Fibroblast of peridontal ligament (primary cell): ENCODE measurements around the gene ACTN1.
A peak's percentile ranks its signal among the peaks of the same experiment; 100 is the strongest.

Source experiments
- DNase-seq: peaks from one replicate; pipeline ENCODE4 v3.0.0-alpha.2; 2010; ENCODE audit errors: extremely low read depth

Gene ACTN1

DNA sequence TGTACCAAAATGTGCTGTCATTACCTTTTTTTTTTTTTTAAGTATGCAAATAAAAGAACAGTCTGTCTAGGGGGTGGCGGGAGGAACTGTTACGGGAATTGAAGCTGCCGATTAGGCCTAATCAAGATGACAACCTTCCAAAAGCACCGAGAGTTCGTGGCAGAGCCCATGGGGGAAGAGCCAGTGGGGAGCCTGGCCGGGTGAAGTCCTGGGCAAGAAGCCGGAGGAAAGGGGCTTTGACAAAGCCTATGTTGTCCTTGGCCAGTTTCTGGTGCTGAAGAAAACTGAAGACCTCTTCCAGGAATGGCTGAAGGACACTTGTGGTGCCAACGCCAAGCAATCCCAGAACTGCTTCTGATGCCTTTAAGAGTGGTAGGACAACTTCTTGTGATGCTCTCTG is 42.6 kb downstream of the ACTN1 start:
- DNase-seq = no peak

DNA sequence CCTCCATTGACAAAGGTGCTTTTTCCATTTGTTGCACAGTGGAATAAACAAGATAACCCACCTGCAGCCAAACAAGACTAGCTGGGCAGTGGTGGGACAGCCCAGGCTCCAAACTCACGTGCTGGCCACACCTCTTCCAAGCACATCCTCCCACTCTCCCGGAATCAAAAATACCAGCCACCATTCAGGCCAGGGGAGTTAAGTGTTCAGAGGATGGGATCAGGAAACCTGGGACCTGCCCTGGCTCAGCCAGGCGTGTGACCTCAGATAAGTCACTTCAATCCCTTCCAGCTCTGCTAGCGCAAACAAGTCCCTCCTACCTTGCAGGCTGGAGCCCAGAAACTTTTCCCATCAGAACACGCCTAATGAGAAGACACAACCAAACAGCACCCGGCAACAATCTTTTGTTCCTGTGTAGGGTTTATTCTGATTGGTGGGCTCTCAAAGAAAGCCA is 43.3 kb downstream of the ACTN1 start:
- DNase-seq = no peak

DNA sequence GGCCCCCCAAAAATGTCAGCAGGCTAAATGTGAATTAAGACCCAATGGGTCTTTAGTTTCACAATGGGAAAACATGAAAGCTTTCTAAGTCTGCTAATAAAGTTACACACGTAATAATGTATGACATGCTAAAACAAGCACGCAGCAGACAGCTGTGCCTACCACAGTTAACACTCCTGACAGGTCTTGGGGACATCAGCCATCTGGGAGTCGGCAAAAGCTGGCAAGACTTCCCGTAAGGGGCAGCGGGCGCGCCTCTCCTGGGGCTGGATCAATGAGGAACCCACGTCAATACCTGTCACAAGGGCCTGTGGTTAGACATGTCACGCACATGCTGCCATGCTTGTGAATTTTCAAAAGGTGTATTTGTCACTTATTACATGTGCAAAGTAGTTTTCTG is 45.0 kb downstream of the ACTN1 start:
- DNase-seq = no peak

DNA sequence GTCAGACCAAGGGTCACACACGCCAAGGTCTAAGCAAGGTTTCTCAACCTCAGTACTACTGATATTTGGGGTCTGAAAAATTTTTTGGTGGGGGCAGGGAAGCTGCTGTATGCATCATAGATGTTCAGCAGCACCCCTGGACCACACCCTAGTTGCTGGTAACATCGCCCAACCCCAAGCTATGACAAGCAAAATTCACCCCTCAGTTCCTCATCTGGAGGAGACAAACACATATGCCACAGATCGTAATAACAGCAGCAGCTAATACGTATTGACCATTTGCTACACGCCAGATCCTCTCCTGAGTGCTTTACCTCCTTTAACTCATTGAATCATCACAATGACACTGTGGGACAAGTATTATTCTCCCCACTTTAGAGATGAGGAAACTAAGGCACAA is 46.4 kb downstream of the ACTN1 start:
- DNase-seq = no peak

DNA sequence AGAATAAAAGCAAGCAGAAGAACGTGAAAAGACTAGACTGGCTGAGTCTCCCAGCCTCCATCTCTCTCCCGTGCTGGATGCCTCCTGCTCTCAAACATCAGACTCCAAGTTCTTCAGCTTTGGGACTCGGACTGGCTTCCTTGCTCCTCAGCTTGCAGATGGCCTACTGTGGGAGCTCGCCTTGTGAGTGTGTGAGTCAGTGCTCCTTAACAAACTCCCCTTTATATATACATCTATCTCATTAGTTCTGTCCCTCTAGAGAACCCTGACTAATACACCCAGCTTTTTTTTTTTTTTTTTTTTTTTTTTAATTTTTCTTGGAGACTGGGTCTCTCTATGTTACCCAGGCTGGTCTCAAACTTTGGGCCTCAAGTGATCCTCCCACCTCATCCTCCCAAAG is 46.9 kb downstream of the ACTN1 start:
- peak; percentile 30 for DNase-seq

DNA sequence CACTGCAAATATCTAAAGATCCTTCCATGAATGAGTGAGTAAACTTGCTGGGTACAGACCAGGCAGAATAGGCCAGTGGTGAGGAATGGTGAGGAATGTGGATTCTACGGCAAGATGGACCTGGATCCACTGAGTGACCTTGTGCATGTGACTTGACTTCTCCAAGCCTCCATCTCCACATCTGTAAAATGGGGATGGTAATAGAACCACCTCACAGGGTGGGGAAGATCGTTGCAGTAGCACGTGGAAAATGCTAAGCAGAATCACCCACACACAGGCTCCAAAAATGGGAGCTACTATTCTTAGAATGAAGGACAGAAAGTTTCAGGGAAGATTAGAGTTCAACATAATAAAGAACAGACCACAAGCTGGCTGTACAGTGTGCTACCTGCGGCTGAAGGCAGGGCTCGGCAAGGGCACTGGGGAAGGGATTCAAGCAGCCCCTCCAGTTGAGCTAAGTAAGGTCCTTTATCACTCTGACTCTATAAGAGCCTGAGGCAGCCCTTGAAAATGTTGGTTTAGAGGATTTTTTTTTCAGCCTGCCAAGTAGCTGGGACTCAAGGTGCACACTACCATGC is 47.5 kb downstream of the ACTN1 start:
- DNase-seq = no peak

DNA sequence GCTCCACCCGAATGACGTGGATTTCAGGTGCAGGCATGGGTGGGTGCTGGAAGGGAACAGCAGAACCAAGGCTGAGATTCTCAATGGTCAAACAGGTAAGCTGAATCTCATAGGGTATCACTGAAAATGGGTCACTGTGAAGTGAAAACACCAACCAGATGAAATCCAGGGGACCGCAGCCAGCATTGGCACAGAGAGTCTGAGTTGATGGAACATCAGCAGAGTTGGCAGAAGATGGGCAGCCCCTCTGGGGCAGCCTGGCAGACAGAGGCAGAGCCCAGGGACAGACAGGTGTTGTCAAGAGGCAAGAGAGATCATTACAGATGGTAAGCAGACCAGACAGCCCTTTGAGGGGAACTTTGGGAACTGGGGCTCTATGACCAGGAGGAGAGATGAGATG is 48.0 kb downstream of the ACTN1 start:
- no peak for DNase-seq

DNA sequence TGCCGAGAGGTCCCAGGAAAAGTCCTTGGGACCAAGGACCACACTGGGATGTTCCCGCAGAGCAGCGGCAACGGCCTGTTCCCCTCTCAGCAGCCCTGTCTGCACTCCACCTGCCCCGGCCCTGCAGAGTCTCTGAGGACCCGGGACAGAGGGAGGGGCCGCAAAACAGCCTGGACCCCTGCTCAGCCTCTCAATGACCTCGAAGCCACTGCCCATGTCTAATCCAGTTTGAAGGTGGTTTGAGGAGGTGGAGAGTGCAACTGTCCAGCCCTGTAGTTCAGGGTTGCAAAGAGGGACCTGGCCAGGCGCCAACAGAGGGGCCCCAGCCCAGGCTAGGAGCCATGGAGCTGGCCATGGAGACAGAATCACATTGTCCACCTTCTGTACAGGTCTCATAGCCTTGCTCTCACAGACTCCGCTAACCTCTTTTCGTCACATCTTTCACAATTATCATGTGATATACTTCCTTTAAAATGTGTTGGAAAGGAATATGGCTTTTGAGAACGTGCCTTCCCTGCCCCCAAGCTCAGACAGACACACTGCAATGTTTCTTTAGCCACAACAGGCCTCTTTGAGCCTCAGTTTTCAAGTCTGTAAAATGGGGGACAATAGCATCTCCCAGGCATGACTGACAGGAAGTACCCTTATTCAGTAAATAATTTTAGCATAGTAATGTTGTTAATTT is 49.3 kb downstream of the ACTN1 start:
- DNase-seq = no peak

DNA sequence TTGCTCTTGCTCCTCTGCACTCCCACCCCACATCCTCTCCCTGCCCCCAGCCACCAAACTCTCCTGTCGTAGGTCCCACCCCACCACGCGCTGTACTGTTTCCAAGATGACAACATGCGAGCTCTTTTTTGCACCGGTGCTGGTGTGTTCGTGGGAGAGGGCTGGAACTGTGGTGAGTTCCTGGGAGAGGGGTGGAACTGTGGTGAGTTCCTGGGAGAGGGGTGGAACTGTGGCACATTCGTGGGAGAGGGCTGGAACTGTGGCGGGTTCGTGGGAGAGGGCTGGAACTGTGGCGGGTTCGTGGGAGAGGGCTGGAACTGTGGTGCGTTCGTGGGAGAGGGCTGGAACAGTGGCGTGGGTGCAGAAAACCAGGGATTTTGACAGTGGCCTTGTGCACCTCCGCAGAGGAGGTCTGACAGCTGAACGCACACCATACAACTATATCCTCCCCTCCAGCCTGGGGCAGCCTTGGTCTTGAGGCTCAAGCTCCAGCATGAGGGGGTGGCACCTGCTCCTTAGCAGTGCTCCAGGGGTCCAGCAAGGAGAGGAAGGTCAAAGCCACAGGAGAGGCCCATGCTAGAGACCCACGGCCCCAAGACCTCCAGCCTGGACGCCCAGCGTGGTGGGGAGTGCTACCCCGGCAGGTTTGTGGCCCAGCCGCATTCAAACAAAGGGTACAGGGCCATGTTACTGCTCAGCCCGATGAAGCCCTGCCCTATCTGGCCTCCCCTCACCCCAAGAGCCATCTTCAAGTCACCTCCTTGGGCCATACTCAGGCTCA is 50.1 kb downstream of the ACTN1 start:
- no peak for DNase-seq

DNA sequence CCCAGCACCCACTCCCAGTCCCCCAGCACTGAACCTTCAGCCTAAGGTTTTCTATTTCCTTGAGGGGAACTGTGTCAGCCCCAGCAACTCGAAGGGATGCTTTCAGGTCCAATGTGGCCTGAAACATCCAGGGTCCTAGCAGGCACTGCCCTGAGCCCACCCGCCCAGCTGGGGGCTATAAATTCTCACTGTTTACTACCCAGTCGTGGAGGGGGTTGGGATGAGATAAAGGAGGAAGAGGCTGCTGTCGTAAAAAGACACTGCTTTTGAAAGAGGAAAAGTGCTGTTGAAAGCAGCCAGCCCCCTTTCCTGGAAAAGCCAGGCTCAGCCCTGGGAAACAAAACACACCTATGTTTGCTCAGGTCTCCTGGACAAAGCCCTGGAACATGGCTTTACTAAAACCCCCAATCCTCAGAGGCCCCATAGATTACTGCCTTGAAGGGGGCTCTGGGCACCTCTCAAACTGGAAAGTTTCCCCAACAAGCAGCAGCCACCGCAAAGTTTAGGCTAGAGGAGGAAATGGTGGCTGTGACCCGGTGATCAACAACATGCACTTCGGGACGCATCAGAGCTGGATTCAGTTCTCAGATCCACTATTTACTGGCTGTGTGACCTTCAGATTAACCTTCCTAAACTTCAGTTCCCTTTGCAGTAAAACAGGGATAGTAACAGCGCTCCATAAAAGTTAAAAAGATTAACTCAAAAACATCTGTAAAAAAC is 51.0 kb downstream of the ACTN1 start:
- DNase-seq = no peak

DNA sequence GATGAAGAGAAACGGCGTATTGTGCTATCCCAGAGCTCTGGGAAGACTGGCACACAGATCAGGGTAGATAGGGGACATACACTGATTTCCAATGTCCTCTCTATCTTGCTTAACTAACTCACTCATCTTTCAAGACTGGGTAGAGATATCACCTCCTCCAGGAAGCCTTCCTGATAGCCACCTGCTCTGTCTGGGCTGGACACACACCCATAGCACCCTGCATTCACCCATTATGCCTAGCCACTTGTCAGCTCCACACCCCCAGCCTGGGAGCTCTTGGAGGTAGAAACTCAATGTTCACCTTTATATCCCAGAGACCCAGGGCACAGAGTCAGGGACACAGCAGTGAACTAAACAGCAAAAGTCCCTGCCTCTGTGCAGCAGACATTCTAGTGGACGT is 52.0 kb downstream of the ACTN1 start:
- no peak for DNase-seq

DNA sequence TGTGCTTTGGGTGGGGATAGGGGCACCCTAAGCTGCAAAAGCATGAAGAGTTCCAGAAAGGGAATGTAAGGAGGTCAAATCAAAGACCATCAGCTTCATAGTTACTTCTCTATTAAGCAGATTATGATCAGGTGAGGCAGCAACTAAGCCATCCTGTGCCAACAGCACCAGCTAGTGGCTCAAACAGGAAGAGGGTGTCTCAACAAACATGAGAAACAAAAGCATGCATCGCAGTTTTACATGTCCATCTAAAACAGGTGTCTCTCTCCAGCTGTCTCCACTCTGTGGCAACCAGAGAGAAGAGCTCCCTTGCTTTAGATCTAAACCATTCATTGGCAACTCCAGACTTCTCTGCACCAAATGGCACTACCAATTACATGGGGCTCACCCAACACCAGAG is 52.9 kb downstream of the ACTN1 start:
- DNase-seq = no peak

DNA sequence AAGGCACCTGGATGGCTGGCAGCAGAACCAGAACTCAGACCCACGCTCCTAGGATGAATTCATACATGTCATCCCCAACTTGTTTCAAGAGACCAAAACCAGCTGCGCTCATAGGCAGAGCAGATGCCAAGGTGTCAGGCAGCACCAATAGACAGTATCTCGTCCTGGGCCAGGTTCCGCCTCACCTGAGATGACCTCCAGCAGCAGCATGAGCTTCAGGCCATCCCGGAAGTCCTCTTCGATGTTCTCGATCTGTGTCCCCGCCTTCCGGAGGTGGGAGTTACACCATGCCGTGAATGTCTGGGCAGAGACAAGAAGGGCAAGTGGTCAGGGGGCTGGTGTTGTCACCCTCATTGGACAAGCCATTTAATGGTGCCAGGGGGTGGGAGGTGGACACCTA is 53.7 kb downstream of the ACTN1 start:
- DNase-seq = no peak

DNA sequence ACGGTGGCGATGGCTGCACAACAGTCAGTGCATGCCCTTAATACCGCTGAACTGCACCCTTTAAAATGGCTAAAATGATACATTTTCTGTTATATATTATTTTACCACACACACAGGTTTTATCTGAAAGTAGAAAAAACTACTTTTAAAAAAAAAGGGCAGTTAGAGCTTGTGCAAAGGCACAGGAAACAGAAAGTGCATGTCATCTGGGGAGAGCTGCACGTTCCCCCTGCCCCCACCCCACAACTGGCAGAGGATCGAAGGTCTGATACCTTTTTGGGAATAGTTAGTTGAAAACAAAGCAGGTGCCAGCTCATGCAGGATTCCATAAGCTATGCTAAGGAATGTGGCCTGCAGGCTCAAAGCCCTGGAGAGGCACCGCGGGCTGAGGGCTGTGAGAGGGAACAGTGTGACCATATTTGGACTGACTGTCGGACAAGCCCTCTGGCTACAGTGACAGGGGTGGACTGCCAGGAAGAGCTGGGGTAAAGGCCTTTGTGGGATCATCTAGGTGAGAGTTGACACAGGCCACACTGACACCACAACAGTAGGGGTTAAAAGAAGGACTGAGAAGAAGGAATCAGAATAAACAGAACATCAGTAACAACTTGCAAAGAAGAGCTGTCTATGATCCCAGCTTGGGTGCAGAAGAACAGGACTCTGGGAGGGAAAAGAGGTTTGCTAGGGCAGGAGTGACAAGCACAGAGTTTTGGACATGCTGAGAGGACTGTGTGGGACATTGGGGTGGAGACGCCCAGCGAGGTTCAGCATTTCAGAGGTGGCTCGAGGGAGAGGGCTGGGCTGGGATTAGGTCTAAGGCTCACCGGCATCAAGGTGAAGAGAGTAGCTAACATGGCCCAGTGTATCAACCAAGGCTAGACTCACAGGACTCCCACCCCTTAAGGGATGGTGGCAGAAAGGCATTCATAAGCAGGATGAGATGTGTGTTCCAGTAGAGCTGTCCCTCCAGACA is 54.6 kb downstream of the ACTN1 start:
- DNase-seq = no peak

DNA sequence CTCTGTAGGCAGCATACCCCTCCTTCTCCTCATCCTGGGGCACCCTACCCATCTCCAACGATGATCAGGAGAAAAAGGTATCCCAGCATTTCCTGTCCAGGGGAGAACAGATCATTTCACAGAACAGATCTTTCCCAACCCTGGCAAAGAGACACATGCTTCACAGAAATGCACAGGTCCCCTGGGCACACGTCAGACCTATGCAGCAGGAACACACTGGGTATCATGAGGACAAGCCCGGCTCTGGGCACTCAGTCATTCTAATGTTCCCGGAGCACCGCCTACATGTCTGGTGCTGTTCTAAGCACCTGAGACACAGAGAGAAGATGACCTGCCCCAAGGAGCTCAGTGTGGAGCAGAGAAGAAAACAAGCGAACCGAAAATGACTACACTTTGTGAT is 56.2 kb downstream of the ACTN1 start:
- DNase-seq = no peak

DNA sequence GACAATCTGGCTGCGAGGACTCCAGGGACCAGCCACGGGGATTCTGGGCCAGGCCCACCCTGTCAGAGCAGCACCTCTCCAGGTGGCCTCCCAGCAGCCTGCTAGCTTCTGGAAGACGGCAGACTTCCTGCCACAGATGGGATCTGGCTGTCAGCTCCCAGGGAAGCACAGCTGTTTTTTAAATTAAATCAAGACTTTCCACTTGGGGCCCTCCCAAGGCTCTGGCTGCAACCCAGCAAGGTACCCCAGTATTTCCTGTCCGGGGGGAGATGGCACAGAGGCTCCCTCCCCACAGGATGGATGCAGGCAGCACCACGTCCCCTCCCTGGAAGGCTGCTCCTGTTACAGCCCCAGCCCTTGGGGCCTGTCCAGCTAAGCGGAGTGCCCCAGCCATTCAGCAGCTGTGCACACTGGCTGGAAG is 56.9 kb downstream of the ACTN1 start:
- no peak for DNase-seq

DNA sequence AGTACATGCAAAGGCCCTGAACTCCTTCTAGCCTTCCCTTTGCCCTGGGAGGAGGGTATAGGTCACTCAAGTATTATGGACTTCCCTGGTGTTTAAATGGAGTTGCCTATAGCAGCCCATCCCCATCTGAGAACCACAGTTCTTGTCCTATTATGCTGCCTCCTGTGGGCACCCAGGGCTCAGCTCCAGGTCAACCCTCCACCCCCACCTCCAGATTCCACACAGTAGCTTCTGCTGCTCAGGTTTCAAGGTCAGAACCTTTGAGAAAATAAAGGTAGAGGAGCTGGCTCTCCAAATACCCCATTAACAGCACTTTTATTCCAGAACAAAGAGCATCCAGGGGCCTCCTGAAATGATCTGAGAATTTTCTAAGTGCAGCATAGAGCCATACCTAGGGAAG is 57.4 kb downstream of the ACTN1 start:
- no peak for DNase-seq

DNA sequence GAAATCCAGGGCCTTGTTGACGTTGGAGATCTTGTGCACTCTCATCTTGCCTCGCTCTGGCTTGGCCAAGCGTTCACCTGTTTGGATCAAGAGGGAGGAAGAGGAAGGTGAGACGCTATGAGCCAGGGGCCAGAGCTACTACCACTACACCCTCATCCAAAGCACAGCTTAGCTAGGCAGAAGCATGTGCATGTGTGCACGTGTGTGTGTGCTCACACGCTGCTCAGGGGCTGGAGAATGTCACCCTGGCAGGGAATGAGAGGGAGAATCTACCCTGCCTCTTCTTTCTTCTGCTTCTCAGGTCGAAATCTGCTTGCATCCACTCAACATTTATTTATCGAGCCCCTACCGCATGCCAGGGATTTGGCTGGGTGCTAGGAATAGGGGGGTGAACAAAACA is 58.1 kb downstream of the ACTN1 start:
- no peak for DNase-seq

DNA sequence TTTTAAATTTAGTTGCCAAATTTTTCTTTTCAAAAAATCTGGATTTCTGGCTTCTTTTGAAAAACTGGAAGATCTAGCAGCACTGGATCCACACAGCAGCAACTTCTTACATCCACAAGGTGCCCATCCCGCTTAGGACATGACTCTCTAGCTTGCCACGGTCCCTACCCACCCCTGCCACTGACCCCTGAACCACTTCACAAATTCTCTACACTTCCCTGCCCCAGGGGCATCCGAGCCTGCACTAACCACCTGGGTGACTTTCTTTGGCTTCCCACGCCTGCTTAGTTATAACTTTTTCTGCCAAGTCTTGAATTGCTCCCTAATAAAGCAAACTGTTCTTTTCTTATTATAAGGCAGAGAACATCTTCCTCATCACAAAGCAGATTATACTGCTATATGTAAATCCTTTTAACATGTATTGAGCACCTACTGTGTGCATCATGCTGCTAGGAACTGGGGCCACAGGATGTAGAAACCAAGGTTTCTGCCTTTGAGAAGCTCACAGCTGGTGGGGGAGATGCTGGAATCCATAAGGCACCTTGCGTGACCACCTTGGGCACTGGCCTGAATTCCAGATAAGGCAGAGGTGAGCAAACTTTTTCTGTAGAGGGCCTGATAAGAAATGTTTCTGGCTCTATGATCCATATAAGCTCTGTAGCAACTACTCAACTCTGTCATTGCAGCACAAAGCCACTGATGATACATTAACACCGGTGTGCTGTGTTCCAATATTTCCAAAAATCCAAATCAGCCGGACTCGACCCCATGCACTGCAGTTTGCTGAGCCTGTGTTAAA is 59.8 kb downstream of the ACTN1 start:
- no peak for DNase-seq

DNA sequence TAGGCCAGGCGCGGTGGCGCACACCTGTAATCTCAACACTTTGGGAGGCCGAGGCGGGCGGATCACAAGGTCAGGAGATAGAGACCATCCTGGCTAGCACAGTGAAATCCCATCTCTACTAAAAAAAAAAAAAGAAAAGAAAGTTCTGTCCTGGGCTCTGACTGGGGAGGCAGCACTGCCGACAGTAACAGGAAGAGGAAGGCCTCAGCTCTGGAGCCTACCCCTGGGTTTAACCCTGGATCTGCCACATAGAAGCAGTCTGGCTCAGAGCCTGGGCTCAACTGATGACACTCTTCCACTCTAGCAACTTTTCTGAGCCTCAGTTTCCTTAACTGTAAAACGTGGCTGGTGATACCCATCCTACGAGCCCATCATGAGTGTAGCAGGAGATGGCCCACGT is 60.5 kb downstream of the ACTN1 start:
- no peak for DNase-seq
